WTC11 (cell line): ENCODE measurements around the gene TSLP. TPM values are rescaled to one million over a fixed set of nuclear protein-coding genes. Genes with fewer than 3 reads are reported as not detected.

Experiments
- ATAC-seq: fragments of 200-7000 bp; cut with Tn5 transposase; 2 replicates; pipeline ENCODE4 v1.10.0; 2021; ENCODE audit warnings: mild to moderate bottlenecking, moderate library complexity
- CTCF ChIA-PET: fragments of 300-600 bp; sonication (Branson Sonifier 250); formaldehyde crosslinking; loops from one replicate; lab custom pipeline; 2021; ENCODE audit warnings: antibody characterized with exemption; lab: Charles Lee
- POLR2A ChIA-PET: fragments of 350-600 bp; sonication (Branson Sonifier 250); formaldehyde crosslinking; loops from one replicate; lab custom pipeline; 2021; ENCODE audit warnings: antibody characterized with exemption; lab: Charles Lee
- DNase-seq: peaks from one replicate; pipeline ENCODE4 v3.0.0; 2021; ENCODE audit warnings: low spot score
- H3K27ac Mint-ChIP-seq: 2 replicates; pipeline ENCODE4 v1.8.0; 2021; ENCODE audit warnings: mixed read lengths
- H3K27me3 Mint-ChIP-seq: 2 replicates; pipeline ENCODE4 v1.8.0; 2021; ENCODE audit warnings: low read depth, mild to moderate bottlenecking, moderate library complexity, mixed read lengths
- H3K36me3 Mint-ChIP-seq: 2 replicates; pipeline ENCODE4 v1.8.0; 2021; ENCODE audit warnings: mixed read lengths
- H3K4me1 Mint-ChIP-seq: 2 replicates; pipeline ENCODE4 v1.8.0; 2022; ENCODE audit warnings: mixed read lengths
- H3K4me3 Mint-ChIP-seq: 2 replicates; pipeline ENCODE4 v1.8.0; 2021; ENCODE audit warnings: mild to moderate bottlenecking, moderate library complexity, mixed read lengths
- H3K9me3 Mint-ChIP-seq: 2 replicates; pipeline ENCODE4 v1.8.0; 2021; ENCODE audit warnings: mixed read lengths
- ATF2 ChIP-seq: sonication (generic); formaldehyde crosslinking; IDR thresholded peaks from 2 replicates; pipeline ENCODE4 v1.8.1; 2022; ENCODE audit warnings: low read depth, missing genetic modification reagents, borderline replicate concordance
- ATF3 ChIP-seq: sonication (generic); formaldehyde crosslinking; conservative IDR thresholded peaks from 2 replicates; pipeline ENCODE4 v1.8.1; 2022; ENCODE audit warnings: mild to moderate bottlenecking, missing genetic modification reagents
- CREM ChIP-seq: sonication (generic); formaldehyde crosslinking; IDR thresholded peaks from 2 replicates; pipeline ENCODE4 v1.8.1; 2022; ENCODE audit warnings: mild to moderate bottlenecking, missing genetic modification reagents, moderate library complexity
- E2F4 ChIP-seq: sonication (generic); formaldehyde crosslinking; IDR thresholded peaks from 2 replicates; pipeline ENCODE4 v1.8.1; 2022; ENCODE audit warnings: low read depth, mild to moderate bottlenecking, moderate library complexity, missing genetic modification reagents, borderline replicate concordance
- EMX1 ChIP-seq: fragments of 250-450 bp; sonication (Bioruptor Pico); IDR thresholded peaks from 2 replicates; pipeline ENCODE4 v1.8.0; 2021; ENCODE audit warnings: mild to moderate bottlenecking
- ESRRA ChIP-seq: sonication (generic); formaldehyde crosslinking; IDR thresholded peaks from 2 replicates; pipeline ENCODE4 v1.8.1; 2022; ENCODE audit warnings: mild to moderate bottlenecking, missing genetic modification reagents, borderline replicate concordance
- FOXK1 ChIP-seq: sonication (generic); formaldehyde crosslinking; IDR thresholded peaks from 2 replicates; pipeline ENCODE4 v1.8.0; 2022; ENCODE audit warnings: mild to moderate bottlenecking, moderate library complexity, missing genetic modification reagents
- GABPB1 ChIP-seq: sonication (generic); formaldehyde crosslinking; IDR thresholded peaks from 2 replicates; pipeline ENCODE4 v1.8.1; 2023; ENCODE audit warnings: mild to moderate bottlenecking, missing genetic modification reagents
- JAZF1 ChIP-seq: fragments of 250-450 bp; sonication (Bioruptor Pico); IDR thresholded peaks from 2 replicates; pipeline ENCODE4 v1.9.0; 2021; ENCODE audit warnings: moderate library complexity, mild to moderate bottlenecking, inconsistent platforms
- JUN ChIP-seq: sonication (generic); formaldehyde crosslinking; IDR thresholded peaks from 2 replicates; pipeline ENCODE4 v1.8.0; 2023; ENCODE audit warnings: mild to moderate bottlenecking, missing genetic modification reagents
- MAX ChIP-seq: sonication (generic); formaldehyde crosslinking; IDR thresholded peaks from 2 replicates; pipeline ENCODE4 v1.8.0; 2022; ENCODE audit warnings: mild to moderate bottlenecking, missing genetic modification reagents
- RORB ChIP-seq: fragments of 250-450 bp; sonication (Bioruptor Pico); IDR thresholded peaks from 2 replicates; pipeline ENCODE4 v1.9.0; 2021; ENCODE audit warnings: mild to moderate bottlenecking
- SMAD3 ChIP-seq: sonication (generic); formaldehyde crosslinking; IDR thresholded peaks from 2 replicates; pipeline ENCODE4 v1.8.0; 2022; ENCODE audit warnings: missing genetic modification reagents, mild to moderate bottlenecking, borderline replicate concordance
- TCF7 ChIP-seq: sonication (generic); formaldehyde crosslinking; IDR thresholded peaks from 2 replicates; pipeline ENCODE4 v1.8.0; 2022; ENCODE audit warnings: mild to moderate bottlenecking, low read depth, missing genetic modification reagents, moderate library complexity
- TEAD1 ChIP-seq: sonication (generic); formaldehyde crosslinking; IDR thresholded peaks from 2 replicates; pipeline ENCODE4 v1.8.0; 2022; ENCODE audit warnings: mild to moderate bottlenecking, missing genetic modification reagents
- USF2 ChIP-seq: sonication (generic); formaldehyde crosslinking; IDR thresholded peaks from 2 replicates; pipeline ENCODE4 v1.8.1; 2023; ENCODE audit warnings: mild to moderate bottlenecking, missing genetic modification reagents, moderate library complexity
- ZNF219 ChIP-seq: sonication (generic); formaldehyde crosslinking; IDR thresholded peaks from 2 replicates; pipeline ENCODE4 v1.8.0; 2023; ENCODE audit warnings: missing genetic modification reagents, mild to moderate bottlenecking, borderline replicate concordance
- ZNF232 ChIP-seq: sonication (generic); formaldehyde crosslinking; IDR thresholded peaks from 2 replicates; pipeline ENCODE4 v1.8.0; 2022; ENCODE audit warnings: mild to moderate bottlenecking, missing genetic modification reagents
- ZNF263 ChIP-seq: sonication (generic); formaldehyde crosslinking; IDR thresholded peaks from 2 replicates; pipeline ENCODE4 v1.8.1; 2022; ENCODE audit warnings: low read depth, mild to moderate bottlenecking, moderate library complexity, missing genetic modification reagents
- ZNF317 ChIP-seq: sonication (generic); formaldehyde crosslinking; IDR thresholded peaks from 2 replicates; pipeline ENCODE4 v1.8.1; 2023; ENCODE audit warnings: low read depth, mild to moderate bottlenecking, moderate library complexity, missing genetic modification reagents, borderline replicate concordance
- ZNF396 ChIP-seq: fragments of 250-450 bp; sonication (Bioruptor Pico); IDR thresholded peaks from 2 replicates; pipeline ENCODE4 v1.8.0; 2021; ENCODE audit warnings: mild to moderate bottlenecking, moderate library complexity, borderline replicate concordance
- ZNF416 ChIP-seq: fragments of 250-450 bp; sonication (Bioruptor Pico); IDR thresholded peaks from 2 replicates; pipeline ENCODE4 v1.9.0; 2021; ENCODE audit warnings: mild to moderate bottlenecking, inconsistent platforms
- ZNF425 ChIP-seq: fragments of 250-450 bp; sonication (Bioruptor Pico); conservative IDR thresholded peaks from 2 replicates; pipeline ENCODE4 v1.9.0; 2021; ENCODE audit warnings: mild to moderate bottlenecking
- ZNF532 ChIP-seq: fragments of 250-450 bp; sonication (Bioruptor Pico); IDR thresholded peaks from 2 replicates; pipeline ENCODE4 v1.9.0; 2021; ENCODE audit warnings: mild to moderate bottlenecking, borderline replicate concordance
- total RNA-seq: library from RNA; stranded (reverse); gene quantifications from 3 replicates; pipeline ENCODE4 v1.2.3, GENCODE V29; 2021

The TSLP gene
- total RNA-seq, 1 experiment from 2014 or later = 0.87 TPM

- H3K36me3 Mint-ChIP-seq = no peaks in the 10 kb centered on the region
- CTCF ChIA-PET = no interaction called here
- no peaks in the 10 kb centered on the region for H3K9me3 Mint-ChIP-seq
- peaks cover 28% of the 10 kb centered on the region for H3K27me3 Mint-ChIP-seq
- H3K4me3 Mint-ChIP-seq = no peak overlapping the region
- TF ChIP-seq EMX1 (CRISPR knock-in tag) (no peak), RORB (CRISPR knock-in tag) (no peak), GABPB1 (CRISPR knock-in tag) (no peak), JUN (CRISPR knock-in tag) (no peak), ZNF425 (CRISPR knock-in tag) (no peak), MAX (CRISPR knock-in tag) (no peak), TCF7 (CRISPR knock-in tag) (no peak), ZNF317 (CRISPR knock-in tag) (no peak), ZNF219 (CRISPR knock-in tag) (no peak), SMAD3 (CRISPR knock-in tag) (no peak), TEAD1 (CRISPR knock-in tag) (no peak), USF2 (CRISPR knock-in tag) (no peak), ZNF396 (no peak), ZNF416 (CRISPR knock-in tag) (no peak), JAZF1 (CRISPR knock-in tag) (no peak), CREM (CRISPR knock-in tag) (no peak)
- TF ChIP-seq, all 79 proteins: peak for 0
- POLR2A ChIA-PET = no interaction called here
- no peaks in the 10 kb centered on the region for H3K4me1 Mint-ChIP-seq
- DNase-seq (no peak), ATAC-seq (no peak)
- H3K27ac Mint-ChIP-seq = no peak overlapping the region
Measured at GRCh38 chr5:111083323-111083722, 11.8 kb downstream of the TSLP start.

GRCh38 chr5:111092062-111092853, 20.7 kb downstream of the TSLP start, which contains the start of gene WDR36:
TSS of gene WDR36 (plus strand) at chr5:111092348. CDS start at chr5:111092457, 109 bp downstream.
- H3K4me3 Mint-ChIP-seq = peak within 1 kb of the TSS; percentile 98
- ChIA-PET CTCF (interaction anchor here (0.8 to 1.1 kb wide), 3 partner anchors 11 to 295 kb away, joined by 3 to 5 read pairs (median 3); no protein-coding TSS in a partner anchor), POLR2A (no interaction called here)
- peaks cover 35% of the 10 kb centered on the region for H3K27me3 Mint-ChIP-seq
- ATAC-seq (peak; percentile 98), DNase-seq (peak; percentile 89)
- H3K27ac Mint-ChIP-seq = peak within 1 kb of the TSS; percentile 75
- peaks cover 18% of the 10 kb centered on the region for H3K9me3 Mint-ChIP-seq
- peaks cover 13% of the 10 kb centered on the region for H3K4me1 Mint-ChIP-seq
- peaks cover 30% of the 10 kb centered on the region for H3K36me3 Mint-ChIP-seq
- peak; percentile 99 for TF ChIP-seq FOXK1 (CRISPR knock-in tag)
- peak; percentile 99 for TF ChIP-seq ZNF232 (CRISPR knock-in tag)
- TF ChIP-seq ATF2 (CRISPR knock-in tag) = peak; percentile 99
- peak; percentile 51; the same call in 1 of the 2 replicates for TF ChIP-seq ZNF416 (CRISPR knock-in tag)
- peak; percentile 86 for TF ChIP-seq ATF3 (CRISPR knock-in tag)
- TF ChIP-seq ZNF532 (CRISPR knock-in tag) = peak; percentile 97
- peak; percentile 93 for TF ChIP-seq E2F4 (CRISPR knock-in tag)
- TF ChIP-seq ZNF263 = peak; percentile 80; the same call in 1 of the 2 replicates
- peak; percentile 98 for TF ChIP-seq ESRRA (CRISPR knock-in tag)
- peak; percentile 100 for TF ChIP-seq MAX (CRISPR knock-in tag)
